Neural cell (in vitro differentiated cells): ENCODE results near the gene FAF2. TPM values are rescaled to one million over a fixed set of nuclear protein-coding genes. Genes with fewer than 3 reads are reported as not detected.

Experiments used
- H2AFZ ChIP-seq: fragments of 200-600, 300-800 bp; sonication (generic), shearing (Covaris generic); 2 replicates; pipeline ENCODE4 v1.6.0; 2014; ENCODE audit warnings: low read depth, mild to moderate bottlenecking, antibody characterized with exemption, low read length, moderate library complexity
- H3F3A ChIP-seq: fragments of 200-600 bp; shearing (Covaris generic); 2 replicates; pipeline ENCODE4 v1.6.1; 2016; ENCODE audit warnings: mild to moderate bottlenecking, moderate library complexity, mixed read lengths, antibody characterized with exemption, low read length; ENCODE audit not compliant: insufficient read depth, poor library complexity, severe bottlenecking
- H3K27ac ChIP-seq: fragments of 200-600, 300-800 bp; sonication (generic), shearing (Covaris generic); 2 replicates; pipeline ENCODE4 v1.5.1; 2014; ENCODE audit warnings: mild to moderate bottlenecking, low read length, moderate library complexity
- H3K27me3 ChIP-seq: fragments of 300-800, 200-600 bp; sonication (generic), shearing (Covaris generic); 2 replicates; pipeline ENCODE4 v1.6.0; 2014; ENCODE audit warnings: mild to moderate bottlenecking, low read depth, low read length, moderate library complexity; ENCODE audit not compliant: insufficient read depth
- H3K36me3 ChIP-seq: fragments of 300-800, 200-600 bp; sonication (generic), shearing (Covaris generic); 2 replicates; pipeline ENCODE4 v1.5.1; 2014; ENCODE audit warnings: mild to moderate bottlenecking, antibody characterized with exemption, low read length, moderate library complexity; ENCODE audit not compliant: insufficient read depth
- H3K4me2 ChIP-seq: fragments of 300-800, 200-600 bp; sonication (generic), shearing (Covaris generic); 2 replicates; pipeline ENCODE4 v1.6.0; 2014; ENCODE audit warnings: mild to moderate bottlenecking, low read length
- H3K4me3 ChIP-seq: fragments of 300-800, 200-600 bp; sonication (generic), shearing (Covaris generic); 2 replicates; pipeline ENCODE4 v1.5.1; 2014; ENCODE audit warnings: mild to moderate bottlenecking, low read length, moderate library complexity
- H3K79me2 ChIP-seq: fragments of 200-600 bp; shearing (Covaris generic); replicated peaks from 2 replicates; pipeline ENCODE4 v1.6.0; 2014; ENCODE audit warnings: mild to moderate bottlenecking, low read length, moderate library complexity; ENCODE audit not compliant: insufficient read depth
- H3K9ac ChIP-seq: fragments of 300-800, 200-600 bp; sonication (generic), shearing (Covaris generic); 2 replicates; pipeline ENCODE4 v1.6.1; 2016; ENCODE audit warnings: mild to moderate bottlenecking, low read length, mixed read lengths
- H3K9me2 ChIP-seq: fragments of 200-600 bp; shearing (Covaris generic); 2 replicates; pipeline ENCODE4 v1.6.1; 2016; ENCODE audit warnings: mild to moderate bottlenecking, low read length, mixed read lengths; ENCODE audit not compliant: insufficient read depth
- H3K9me3 ChIP-seq: fragments of 200-600, 300-800 bp; sonication (generic), shearing (Covaris generic); 2 replicates; pipeline ENCODE4 v1.6.1; 2016; ENCODE audit warnings: mild to moderate bottlenecking, mixed run types, low read length, moderate library complexity, mixed read lengths
- H4K20me1 ChIP-seq: fragments of 200-600 bp; shearing (Covaris generic); 2 replicates; pipeline ENCODE4 v1.6.1; 2016; ENCODE audit warnings: mild to moderate bottlenecking, mixed run types; ENCODE audit not compliant: insufficient read depth
- CTCF ChIP-seq: fragments of 450-650 bp; IDR thresholded peaks from 2 replicates; pipeline ENCODE4 v1.5.1; 2014; ENCODE audit warnings: antibody characterized with exemption, mild to moderate bottlenecking, moderate library complexity; ENCODE audit not compliant: poor library complexity, severe bottlenecking
- EP300 ChIP-seq: fragments of 450-650 bp; conservative IDR thresholded peaks from 2 replicates; pipeline ENCODE4 v1.6.1; 2014; ENCODE audit warnings: antibody characterized with exemption, mild to moderate bottlenecking, moderate library complexity; ENCODE audit not compliant: poor library complexity, severe bottlenecking
- EZH2 ChIP-seq: fragments of 200-600, 300-800 bp; shearing (Covaris generic), sonication (generic); IDR thresholded peaks from 2 replicates; pipeline ENCODE4 v1.6.1; 2014; ENCODE audit warnings: antibody characterized with exemption, low read length, borderline replicate concordance, mild to moderate bottlenecking; ENCODE audit not compliant: insufficient read depth, poor library complexity, severe bottlenecking
- MXI1 ChIP-seq: fragments of 450-650 bp; conservative IDR thresholded peaks from 2 replicates; pipeline ENCODE4 v1.6.1; 2014; ENCODE audit warnings: antibody characterized with exemption, mild to moderate bottlenecking; ENCODE audit not compliant: poor library complexity, severe bottlenecking
- POLR2AphosphoS5 ChIP-seq: IDR thresholded peaks from 2 replicates; pipeline ENCODE4 v1.6.1; 2012
- RAD21 ChIP-seq: fragments of 450-650 bp; conservative IDR thresholded peaks from 2 replicates; pipeline ENCODE4 v1.6.1; 2014; ENCODE audit warnings: antibody characterized with exemption, mild to moderate bottlenecking, moderate library complexity
- SMC3 ChIP-seq: fragments of 450-650 bp; conservative IDR thresholded peaks from 2 replicates; pipeline ENCODE4 v1.6.1; 2014; ENCODE audit warnings: antibody characterized with exemption, mild to moderate bottlenecking, moderate library complexity; ENCODE audit not compliant: poor library complexity
- TAF1 ChIP-seq: IDR thresholded peaks from 2 replicates; pipeline ENCODE4 v1.6.1; 2012; ENCODE audit warnings: low read depth
- polyA plus RNA-seq: library from polyadenylated mRNA; depleted of rRNA; stranded (reverse); fragments of >200 nt; gene quantifications from 2 replicates; pipeline ENCODE4 v1.2.3, GENCODE V29; 2014
- TF ChIP-seq, protein P1 (sequence below): IDR thresholded peaks from 2 replicates; pipeline ENCODE4 v1.6.1; 2012; ENCODE audit warnings: borderline replicate concordance

The FAF2 gene
- polyA plus RNA-seq, 1 donor from 2014 or later: 30.8 TPM

DNA sequence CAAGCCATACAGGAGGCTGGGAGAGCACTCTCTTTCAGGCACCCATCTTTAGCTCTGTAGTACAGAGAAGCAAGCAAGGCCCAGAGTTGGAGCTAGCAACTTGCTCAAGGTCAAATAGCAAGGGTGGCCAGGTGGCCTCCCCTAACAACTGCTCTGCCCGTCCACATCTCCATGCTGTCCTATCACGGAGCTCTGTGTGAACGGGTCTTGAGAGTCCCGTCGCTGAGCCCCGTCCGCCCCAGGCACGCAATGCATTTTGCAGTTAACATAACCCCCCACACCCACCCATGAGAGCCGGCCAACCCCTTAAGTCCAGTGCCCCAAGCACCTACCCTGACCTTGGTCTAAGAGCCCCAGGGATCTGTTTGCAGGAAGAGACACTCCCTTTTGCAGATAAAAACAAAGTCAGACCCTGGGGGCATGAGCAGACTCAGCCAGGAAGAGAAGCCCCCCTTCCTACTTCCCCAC lies 87.5 kb downstream of the FAF2 start:
- peak overlapping the region; percentile 99 for H3K27ac ChIP-seq
- H3F3A ChIP-seq: no peaks in the 10 kb centered on the region
- peaks cover 28% of the 10 kb centered on the region for H4K20me1 ChIP-seq
- H3K36me3 ChIP-seq: no peaks in the 10 kb centered on the region
- peak overlapping the region; percentile 99 for H3K4me3 ChIP-seq
- H3K9me2 ChIP-seq: no peaks in the 10 kb centered on the region
- H3K9me3 ChIP-seq: no peaks in the 10 kb centered on the region
- H2AFZ ChIP-seq: no peak overlapping the region
- TF ChIP-seq, protein P1, sequence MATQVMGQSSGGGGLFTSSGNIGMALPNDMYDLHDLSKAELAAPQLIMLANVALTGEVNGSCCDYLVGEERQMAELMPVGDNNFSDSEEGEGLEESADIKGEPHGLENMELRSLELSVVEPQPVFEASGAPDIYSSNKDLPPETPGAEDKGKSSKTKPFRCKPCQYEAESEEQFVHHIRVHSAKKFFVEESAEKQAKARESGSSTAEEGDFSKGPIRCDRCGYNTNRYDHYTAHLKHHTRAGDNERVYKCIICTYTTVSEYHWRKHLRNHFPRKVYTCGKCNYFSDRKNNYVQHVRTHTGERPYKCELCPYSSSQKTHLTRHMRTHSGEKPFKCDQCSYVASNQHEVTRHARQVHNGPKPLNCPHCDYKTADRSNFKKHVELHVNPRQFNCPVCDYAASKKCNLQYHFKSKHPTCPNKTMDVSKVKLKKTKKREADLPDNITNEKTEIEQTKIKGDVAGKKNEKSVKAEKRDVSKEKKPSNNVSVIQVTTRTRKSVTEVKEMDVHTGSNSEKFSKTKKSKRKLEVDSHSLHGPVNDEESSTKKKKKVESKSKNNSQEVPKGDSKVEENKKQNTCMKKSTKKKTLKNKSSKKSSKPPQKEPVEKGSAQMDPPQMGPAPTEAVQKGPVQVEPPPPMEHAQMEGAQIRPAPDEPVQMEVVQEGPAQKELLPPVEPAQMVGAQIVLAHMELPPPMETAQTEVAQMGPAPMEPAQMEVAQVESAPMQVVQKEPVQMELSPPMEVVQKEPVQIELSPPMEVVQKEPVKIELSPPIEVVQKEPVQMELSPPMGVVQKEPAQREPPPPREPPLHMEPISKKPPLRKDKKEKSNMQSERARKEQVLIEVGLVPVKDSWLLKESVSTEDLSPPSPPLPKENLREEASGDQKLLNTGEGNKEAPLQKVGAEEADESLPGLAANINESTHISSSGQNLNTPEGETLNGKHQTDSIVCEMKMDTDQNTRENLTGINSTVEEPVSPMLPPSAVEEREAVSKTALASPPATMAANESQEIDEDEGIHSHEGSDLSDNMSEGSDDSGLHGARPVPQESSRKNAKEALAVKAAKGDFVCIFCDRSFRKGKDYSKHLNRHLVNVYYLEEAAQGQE: no peak
- TF ChIP-seq RAD21: no peak
- TF ChIP-seq TAF1: peak; percentile 27
- no peak for TF ChIP-seq SMC3
- no peaks in the 10 kb centered on the region for H3K27me3 ChIP-seq
- H3K9ac ChIP-seq: peak overlapping the region; percentile 96
- peak overlapping the region; percentile 94 for H3K4me2 ChIP-seq
- peaks cover 54% of the 10 kb centered on the region for H3K79me2 ChIP-seq

DNA sequence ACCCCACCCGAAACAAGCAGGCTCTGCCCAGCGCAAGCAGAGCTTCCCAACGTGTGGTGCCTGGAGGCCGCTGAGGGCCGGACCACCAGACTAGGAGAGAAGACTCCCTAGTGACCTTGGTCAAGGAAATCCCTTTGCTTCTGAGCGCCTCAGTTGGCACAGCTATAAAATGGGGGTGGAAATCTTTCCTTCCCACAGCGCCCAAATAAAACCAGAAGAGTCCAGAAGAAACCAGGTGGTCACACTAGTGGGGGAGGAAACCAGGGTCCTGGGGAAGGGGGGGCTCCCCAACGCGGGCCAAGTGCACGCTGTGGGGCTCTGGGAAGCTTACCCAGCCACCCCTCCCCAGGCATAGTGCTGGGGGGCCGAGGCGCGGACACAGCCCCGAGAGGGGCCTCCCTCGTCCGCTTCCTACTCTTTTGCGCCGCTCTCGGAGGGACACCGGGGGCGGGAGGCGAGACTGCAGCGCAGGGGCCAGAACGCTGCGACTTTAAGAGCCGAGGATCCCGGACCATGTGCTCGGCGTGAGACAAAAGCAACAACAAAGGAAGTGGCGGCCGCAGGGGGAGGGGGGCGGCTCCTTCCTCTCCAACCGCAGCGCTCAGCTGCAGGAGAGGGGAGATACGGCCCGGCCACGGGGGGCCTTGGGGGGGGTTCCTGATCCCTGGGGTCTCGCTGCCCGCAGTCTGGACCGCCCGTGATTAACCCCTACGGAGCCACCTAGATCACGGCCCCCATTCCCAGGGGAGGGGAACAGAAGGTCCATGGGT lies 88.1 kb downstream of the FAF2 start:
- Histone ChIP-seq H3K36me3 (no peaks in the 10 kb centered on the region), H3K9me3 (no peaks in the 10 kb centered on the region), H3K9me2 (no peaks in the 10 kb centered on the region), H4K20me1 (peaks cover 25% of the 10 kb centered on the region), H3K27ac (peak overlapping the region; percentile 99), H3F3A (no peaks in the 10 kb centered on the region), H3K79me2 (peaks cover 54% of the 10 kb centered on the region), H3K27me3 (no peaks in the 10 kb centered on the region), H2AFZ (peak overlapping the region; percentile 33), H3K4me3 (peak overlapping the region; percentile 99), H3K4me2 (peak overlapping the region; percentile 94), H3K9ac (peak overlapping the region; percentile 96)
- no peak for TF ChIP-seq EP300
- TF ChIP-seq TAF1: no peak
- no peak for TF ChIP-seq SMC3
- peak; percentile 52 for TF ChIP-seq POLR2AphosphoS5
- no peak for TF ChIP-seq RAD21
- no peak for TF ChIP-seq EZH2
- TF ChIP-seq CTCF: no peak
- TF ChIP-seq, protein P1: no peak
- TF ChIP-seq MXI1: peak; percentile 56
